Liver (tissue), 3 donors: ENCODE measurements around the gene EHMT1.

ENCODE experiments used
- EGR1 ChIP-seq, 2 donors: IDR thresholded peaks; 2 replicates each; pipeline ENCODE4 v1.6.1; 2016 to 2018; ENCODE audit warnings: antibody characterized with exemption in 2 of 2, low read depth in 2 of 2
- HNF4A ChIP-seq, 2 donors: conservative IDR thresholded peaks; 2 replicates each; pipeline ENCODE4 v1.6.1; 2016; ENCODE audit warnings: antibody characterized with exemption in 2 of 2, mild to moderate bottlenecking in 2 of 2
- RAD21 ChIP-seq, 2 donors: IDR thresholded peaks; 2 replicates each; pipeline ENCODE4 v1.6.1; 2016; ENCODE audit warnings: antibody characterized with exemption in 2 of 2, mild to moderate bottlenecking in 2 of 2
- SP1 ChIP-seq: IDR thresholded peaks from 2 replicates; pipeline ENCODE4 v1.6.1; 2018; ENCODE audit warnings: antibody characterized with exemption, mild to moderate bottlenecking
- TAF1 ChIP-seq: conservative IDR thresholded peaks from 2 replicates; pipeline ENCODE4 v1.6.1; 2016; ENCODE audit warnings: antibody characterized with exemption, mild to moderate bottlenecking
- YY1 ChIP-seq: IDR thresholded peaks from 2 replicates; pipeline ENCODE4 v1.6.1; 2016; ENCODE audit warnings: antibody characterized with exemption, mild to moderate bottlenecking
- TF ChIP-seq, protein P1 (sequence below): IDR thresholded peaks from 2 replicates; pipeline ENCODE4 v1.6.1; 2016; ENCODE audit warnings: antibody characterized with exemption
- TF ChIP-seq, protein P2 (sequence below): fragments of 150-350 bp; IDR thresholded peaks from 2 replicates; pipeline ENCODE4 v1.5.1; 2017; ENCODE audit warnings: improper control_type of control experiment, low read depth, low read length; ENCODE audit not compliant: missing input control
- TF ChIP-seq, protein P3 (sequence below): IDR thresholded peaks from 2 replicates; pipeline ENCODE4 v1.6.1; 2016; ENCODE audit warnings: antibody characterized with exemption, mild to moderate bottlenecking
- donor health status: healthy.
- donor health status: healthy.

DNA sequence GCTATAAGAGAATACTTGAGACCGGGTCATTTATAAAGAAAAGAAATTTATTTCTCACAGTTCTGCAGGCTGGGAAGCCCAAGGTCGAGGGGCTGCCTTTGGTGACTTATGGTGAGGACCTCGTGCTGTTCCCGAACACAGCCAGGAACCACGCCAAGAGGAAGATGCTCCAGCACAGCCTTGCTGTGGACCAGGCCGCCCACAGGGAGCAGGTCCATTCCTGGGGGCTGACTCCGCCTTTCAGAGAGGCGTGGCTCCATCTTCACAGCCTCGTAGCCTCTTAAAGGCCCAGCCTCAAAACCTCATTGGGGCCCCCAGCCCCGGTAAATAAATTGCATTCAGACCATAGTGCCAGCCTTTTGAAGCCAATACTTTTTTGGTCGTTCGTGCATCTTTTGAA is 165.2 kb downstream of the EHMT1 start:
- TF ChIP-seq, protein P1, sequence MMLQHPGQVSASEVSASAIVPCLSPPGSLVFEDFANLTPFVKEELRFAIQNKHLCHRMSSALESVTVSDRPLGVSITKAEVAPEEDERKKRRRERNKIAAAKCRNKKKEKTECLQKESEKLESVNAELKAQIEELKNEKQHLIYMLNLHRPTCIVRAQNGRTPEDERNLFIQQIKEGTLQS = no peak
- TF ChIP-seq RAD21 (IDR thresholded peaks at IDR 0.05) (no peak), YY1 (no peak), TAF1 (no peak), HNF4A (conservative IDR thresholded peaks at IDR 0.05) (no peak), SP1 (no peak), EGR1 (IDR thresholded peaks at IDR 0.05; ENCODE audit: low read depth in 2 of 2) (no peak)
- TF ChIP-seq, protein P2, sequence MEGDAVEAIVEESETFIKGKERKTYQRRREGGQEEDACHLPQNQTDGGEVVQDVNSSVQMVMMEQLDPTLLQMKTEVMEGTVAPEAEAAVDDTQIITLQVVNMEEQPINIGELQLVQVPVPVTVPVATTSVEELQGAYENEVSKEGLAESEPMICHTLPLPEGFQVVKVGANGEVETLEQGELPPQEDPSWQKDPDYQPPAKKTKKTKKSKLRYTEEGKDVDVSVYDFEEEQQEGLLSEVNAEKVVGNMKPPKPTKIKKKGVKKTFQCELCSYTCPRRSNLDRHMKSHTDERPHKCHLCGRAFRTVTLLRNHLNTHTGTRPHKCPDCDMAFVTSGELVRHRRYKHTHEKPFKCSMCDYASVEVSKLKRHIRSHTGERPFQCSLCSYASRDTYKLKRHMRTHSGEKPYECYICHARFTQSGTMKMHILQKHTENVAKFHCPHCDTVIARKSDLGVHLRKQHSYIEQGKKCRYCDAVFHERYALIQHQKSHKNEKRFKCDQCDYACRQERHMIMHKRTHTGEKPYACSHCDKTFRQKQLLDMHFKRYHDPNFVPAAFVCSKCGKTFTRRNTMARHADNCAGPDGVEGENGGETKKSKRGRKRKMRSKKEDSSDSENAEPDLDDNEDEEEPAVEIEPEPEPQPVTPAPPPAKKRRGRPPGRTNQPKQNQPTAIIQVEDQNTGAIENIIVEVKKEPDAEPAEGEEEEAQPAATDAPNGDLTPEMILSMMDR = no peak
- TF ChIP-seq, protein P3, sequence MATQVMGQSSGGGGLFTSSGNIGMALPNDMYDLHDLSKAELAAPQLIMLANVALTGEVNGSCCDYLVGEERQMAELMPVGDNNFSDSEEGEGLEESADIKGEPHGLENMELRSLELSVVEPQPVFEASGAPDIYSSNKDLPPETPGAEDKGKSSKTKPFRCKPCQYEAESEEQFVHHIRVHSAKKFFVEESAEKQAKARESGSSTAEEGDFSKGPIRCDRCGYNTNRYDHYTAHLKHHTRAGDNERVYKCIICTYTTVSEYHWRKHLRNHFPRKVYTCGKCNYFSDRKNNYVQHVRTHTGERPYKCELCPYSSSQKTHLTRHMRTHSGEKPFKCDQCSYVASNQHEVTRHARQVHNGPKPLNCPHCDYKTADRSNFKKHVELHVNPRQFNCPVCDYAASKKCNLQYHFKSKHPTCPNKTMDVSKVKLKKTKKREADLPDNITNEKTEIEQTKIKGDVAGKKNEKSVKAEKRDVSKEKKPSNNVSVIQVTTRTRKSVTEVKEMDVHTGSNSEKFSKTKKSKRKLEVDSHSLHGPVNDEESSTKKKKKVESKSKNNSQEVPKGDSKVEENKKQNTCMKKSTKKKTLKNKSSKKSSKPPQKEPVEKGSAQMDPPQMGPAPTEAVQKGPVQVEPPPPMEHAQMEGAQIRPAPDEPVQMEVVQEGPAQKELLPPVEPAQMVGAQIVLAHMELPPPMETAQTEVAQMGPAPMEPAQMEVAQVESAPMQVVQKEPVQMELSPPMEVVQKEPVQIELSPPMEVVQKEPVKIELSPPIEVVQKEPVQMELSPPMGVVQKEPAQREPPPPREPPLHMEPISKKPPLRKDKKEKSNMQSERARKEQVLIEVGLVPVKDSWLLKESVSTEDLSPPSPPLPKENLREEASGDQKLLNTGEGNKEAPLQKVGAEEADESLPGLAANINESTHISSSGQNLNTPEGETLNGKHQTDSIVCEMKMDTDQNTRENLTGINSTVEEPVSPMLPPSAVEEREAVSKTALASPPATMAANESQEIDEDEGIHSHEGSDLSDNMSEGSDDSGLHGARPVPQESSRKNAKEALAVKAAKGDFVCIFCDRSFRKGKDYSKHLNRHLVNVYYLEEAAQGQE = no peak
